ENCODE results near the gene GRIK3.

GRIK3 gene

DNA sequence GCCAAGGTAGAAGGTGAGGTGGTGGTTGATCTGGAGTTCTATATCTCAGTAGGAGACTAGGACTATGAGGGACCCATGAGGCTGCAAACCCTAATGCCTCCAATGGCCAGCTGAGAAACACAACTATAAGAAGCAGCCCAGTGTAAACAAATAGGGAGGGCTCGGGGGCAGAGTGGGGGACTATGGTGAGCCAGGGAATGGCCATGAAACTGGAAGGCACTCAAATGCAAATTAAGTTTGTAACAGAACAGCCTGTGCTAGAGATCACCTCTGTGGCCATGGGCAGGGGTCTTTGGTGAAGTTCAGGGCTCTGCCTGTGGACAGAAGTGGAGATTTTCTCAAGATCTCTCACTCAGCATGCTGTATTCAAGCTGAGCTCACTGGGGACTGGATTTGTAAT lies 187.1 kb downstream of the GRIK3 start:
- DNase-seq (ENCODE audit: low read depth), result no peak
- H3K4me3 ChIP-seq (ENCODE audit: low read depth, low read length), result no peak overlapping the region

DNA sequence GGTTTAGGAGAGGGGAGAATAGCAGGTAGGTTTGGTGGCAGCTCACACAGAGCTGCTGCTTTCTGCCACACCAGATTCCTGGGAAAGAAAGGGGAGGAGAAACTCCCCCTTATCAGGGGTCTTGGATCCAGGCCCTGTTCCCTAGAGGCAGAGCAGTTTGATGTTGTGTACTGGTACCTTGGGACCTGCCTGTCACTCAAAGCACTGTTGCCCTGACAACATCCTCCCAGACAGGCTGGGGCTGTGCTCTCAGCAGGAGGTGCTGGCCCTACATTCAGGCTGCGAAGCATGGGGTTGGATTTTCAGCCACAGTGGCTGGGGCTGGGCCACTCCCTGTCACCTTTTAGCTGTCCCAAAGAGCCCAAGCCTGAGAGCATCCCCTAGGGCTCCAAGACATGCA lies 188.0 kb downstream of the GRIK3 start:
- no peak for DNase-seq (ENCODE audit: low read depth)
- no peak overlapping the region for H3K4me3 ChIP-seq (ENCODE audit: low read depth, low read length)

DNA sequence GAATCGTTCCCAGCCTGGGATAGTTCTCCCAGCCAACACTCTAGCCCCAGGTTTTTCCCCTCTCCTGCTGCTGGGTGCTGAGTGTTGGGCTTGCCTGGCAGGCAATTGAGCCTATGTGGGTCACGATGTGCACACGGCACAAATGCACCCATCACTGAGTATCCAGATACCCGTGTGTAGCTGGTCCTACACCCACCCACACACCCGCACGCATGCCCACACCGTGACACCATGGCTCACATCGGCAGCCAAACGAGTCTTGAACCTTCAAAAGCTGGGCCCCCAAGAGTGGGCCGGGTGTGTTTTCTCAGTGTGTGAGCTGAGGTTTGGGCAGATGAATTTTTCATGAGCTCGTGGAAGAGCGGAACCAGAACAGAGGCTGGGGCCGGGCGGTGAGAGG lies 188.5 kb downstream of the GRIK3 start:
- no peak overlapping the region for H3K4me3 ChIP-seq (ENCODE audit: low read depth, low read length)
- DNase-seq (ENCODE audit: low read depth), result no peak

DNA sequence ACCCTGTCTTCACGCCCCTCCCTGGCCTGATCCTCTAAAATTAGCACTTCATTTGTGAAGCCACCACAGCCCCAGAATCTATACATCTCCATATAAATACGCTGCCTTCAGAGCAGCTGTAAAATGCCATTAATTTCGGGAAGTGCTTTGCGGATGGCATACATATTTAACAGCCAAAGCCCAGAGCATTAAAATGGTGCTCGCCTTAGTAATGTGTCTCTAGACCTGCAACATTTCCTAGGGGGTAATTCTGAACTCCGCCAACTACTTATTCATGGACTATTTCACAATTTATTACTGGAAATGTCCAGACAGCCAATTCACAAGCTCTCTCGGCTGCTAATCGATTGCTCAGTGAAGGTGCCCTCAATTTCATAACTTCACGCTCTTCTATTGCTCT lies 189.4 kb downstream of the GRIK3 start:
- DNase-seq (ENCODE audit: low read depth), result no peak

DNA sequence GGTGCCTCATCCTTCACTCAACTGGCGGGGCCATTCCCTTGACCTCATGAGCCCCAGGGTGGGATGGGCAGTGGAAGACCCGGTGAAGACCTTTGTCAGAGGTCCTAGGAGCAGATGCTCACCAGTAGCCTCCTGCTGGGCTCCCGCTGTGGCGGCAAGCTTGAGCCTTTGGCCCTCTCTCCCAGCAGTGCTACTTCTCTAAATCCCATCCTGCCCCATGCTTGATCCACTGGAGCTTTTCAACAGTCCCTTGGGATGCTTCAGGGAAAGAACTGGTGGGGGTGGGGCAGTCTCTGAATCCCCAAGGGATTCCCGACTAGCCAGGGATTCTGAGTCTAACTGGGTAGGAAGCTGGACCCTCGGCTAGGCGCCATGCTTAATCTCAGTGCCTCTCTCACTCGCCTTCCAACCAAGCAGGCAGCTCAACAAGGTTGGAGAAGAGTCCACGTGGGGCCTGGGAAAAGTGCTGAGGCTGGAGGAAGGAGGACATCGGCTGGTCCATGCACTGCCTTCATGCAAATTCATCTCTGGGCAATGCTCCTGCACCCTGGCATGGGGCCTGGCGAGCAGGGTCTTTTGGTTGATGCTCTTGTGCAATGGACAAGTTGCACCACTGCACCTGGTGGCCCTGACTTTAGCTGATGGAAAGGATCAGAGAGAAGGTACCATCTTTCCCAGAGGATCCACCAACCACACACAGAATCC lies 190.3 kb downstream of the GRIK3 start:
- no peak overlapping the region for H3K4me3 ChIP-seq (ENCODE audit: low read depth, low read length)
- no peak for DNase-seq (ENCODE audit: low read depth)

More for the DNA sequence above, 189.4 kb downstream of the GRIK3 start:
- no peak overlapping the region for H3K4me3 ChIP-seq (ENCODE audit: low read depth, low read length)

DNA sequence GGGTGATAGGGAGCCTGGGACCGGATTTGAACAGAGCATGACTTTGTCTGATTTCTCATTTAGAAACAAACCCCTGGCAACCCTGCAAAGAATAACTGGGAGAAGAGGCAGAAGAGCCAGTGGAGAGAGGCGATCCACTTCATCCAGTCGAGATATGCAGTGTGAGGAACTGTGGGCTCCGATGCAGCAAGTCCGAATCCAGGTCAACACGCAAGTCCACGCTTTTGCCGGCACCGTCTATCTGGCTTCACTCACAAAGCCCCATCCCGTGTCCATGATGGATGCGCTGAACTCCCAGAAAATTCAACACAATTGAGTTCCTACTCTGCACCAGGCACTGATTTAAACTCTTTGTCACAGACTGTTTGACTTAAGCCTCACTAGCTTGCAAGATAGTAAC lies 191.3 kb downstream of the GRIK3 start:
- DNase-seq (ENCODE audit: low read depth), result no peak
- H3K4me3 ChIP-seq (ENCODE audit: low read depth, low read length), result no peak overlapping the region

DNA sequence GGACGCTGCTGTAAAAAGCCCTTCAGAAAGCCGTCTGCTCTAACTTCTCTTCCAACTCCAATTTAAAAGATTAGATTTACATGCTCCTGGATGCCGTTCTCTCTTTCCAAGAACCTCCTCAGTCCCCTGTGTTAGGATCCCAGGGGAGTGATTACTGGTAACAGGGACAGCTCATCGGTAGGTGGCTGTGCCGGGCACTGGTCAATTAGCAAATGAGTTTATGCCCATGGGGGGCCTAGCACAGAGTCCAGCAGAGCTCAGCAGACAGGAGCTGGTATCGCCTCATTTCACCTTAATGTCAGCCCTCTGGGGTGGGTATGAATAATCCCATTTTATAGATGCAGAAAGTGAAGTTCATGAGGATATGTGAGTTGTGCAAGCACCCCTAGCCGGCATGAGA lies 191.9 kb downstream of the GRIK3 start:
- no peak for DNase-seq (ENCODE audit: low read depth)
- H3K4me3 ChIP-seq (ENCODE audit: low read depth, low read length), result no peak overlapping the region

DNA sequence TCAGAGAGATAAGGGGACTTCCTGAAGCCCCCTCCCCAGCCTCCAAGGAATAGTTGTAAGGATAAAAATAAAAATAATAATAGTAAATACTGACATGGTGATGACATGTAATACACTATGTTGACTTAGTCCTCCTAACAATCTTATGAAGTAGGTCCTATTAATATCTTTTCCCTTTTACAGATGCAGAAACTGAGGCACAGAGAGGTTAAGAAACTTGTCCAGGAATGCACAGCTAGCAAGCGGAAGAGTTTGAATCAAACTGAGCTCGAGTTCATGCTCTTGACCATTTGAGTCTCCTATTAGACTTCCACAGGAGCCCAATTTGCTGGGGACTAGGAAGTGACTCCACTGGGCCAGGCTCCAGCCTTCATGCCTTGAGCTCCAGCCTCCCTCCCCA lies 194.8 kb downstream of the GRIK3 start:
- no peak overlapping the region for H3K4me3 ChIP-seq (ENCODE audit: low read depth, low read length)
- no peak for DNase-seq (ENCODE audit: low read depth)

DNA sequence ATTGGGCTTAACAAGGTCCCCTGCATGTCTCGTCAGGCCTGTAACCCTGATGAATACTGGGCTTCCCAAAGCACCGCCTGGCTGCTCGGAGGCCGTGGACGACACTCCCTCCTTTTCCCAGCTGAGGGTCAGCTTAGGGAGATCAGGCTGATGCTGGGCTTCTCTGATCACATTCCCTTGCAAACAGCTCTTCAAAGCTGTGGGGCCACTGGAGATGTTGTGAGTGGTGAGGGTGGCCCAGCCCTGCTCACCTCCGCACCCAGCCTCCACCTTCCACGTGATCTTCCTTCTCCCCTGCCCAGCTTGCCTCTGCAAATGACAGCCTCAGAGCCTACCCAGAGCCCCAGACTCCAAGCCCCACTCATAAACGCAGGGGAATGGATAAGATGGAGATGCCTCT lies 195.4 kb downstream of the GRIK3 start:
- no peak overlapping the region for H3K4me3 ChIP-seq (ENCODE audit: low read depth, low read length)
- no peak for DNase-seq (ENCODE audit: low read depth)

DNA sequence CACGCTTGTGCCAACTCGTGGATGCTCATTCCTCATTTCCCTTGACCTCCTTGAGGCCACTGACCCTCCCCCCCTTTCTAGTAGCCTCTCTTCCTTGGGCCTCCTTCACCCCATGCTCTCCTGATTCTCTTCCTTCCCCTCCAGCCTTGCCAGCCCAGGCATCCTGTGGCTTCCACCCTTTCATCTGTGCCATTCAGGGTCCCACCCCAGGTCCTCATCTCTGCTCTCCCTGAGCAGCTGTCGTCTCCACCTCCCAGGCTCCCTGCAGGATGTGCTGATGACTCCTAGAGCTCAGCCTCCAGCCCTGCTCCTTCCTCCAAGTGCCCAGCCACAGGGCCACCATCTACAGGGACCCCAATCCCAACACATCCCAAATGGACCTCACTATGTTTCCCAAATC lies 197.4 kb downstream of the GRIK3 start:
- no peak for DNase-seq (ENCODE audit: low read depth)
- H3K4me3 ChIP-seq (ENCODE audit: low read depth, low read length), result no peak overlapping the region

DNA sequence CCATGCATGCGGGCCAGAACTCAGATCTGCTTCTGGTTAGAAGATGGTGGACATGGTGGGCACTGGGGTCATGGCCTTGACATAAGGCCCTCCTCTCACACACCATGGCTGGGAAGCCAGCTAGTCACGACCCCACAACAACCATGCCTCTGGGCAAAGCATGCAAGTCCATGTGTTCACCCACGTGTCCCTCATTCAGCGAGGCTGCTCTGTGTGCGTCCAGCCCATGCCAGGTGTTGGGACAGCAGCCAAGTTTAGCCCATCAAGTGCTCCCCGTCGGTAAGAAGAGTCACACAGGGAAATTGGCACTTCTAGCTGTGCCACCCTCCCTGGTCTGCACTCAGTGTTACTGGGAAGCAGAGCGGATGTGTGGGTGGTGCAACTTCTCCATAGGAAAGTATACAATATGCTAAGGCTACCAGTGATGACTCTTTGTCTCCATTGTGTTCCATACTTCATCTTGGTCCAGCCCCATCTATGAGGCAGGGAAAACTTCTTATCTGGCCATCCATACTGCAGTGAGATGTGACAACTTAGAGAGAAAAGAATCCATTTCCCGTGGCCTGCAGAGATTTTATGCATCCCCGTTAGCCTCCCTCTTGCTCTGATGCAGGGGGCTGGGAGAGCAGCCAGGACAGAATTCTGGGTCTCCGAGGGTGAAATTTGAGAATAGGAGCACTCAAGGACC lies 198.0 kb downstream of the GRIK3 start:
- no peak overlapping the region for H3K4me3 ChIP-seq (ENCODE audit: low read depth, low read length)
- no peak for DNase-seq (ENCODE audit: low read depth)

DNA sequence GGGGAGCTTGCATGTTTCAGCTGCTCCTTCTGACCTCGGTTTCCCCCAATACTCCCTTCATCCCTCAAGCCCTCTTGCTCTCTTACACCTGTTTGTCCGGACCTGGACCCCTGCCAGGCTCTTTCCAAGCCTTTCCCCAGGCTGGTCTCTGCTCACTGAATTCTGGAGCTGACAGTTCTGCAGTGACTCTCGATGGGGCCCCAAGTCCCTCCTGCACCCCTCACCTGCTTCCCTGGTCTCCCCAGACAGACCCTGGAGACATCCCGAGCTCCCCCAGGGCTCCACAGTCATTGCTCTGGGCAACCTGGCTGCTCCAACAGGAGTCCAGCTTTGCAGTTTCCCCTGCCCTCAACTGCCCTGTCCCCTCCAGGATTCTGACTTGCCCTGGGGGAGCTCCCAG lies 198.6 kb downstream of the GRIK3 start:
- H3K4me3 ChIP-seq (ENCODE audit: low read depth, low read length), result no peak overlapping the region
- no peak for DNase-seq (ENCODE audit: low read depth)

DNA sequence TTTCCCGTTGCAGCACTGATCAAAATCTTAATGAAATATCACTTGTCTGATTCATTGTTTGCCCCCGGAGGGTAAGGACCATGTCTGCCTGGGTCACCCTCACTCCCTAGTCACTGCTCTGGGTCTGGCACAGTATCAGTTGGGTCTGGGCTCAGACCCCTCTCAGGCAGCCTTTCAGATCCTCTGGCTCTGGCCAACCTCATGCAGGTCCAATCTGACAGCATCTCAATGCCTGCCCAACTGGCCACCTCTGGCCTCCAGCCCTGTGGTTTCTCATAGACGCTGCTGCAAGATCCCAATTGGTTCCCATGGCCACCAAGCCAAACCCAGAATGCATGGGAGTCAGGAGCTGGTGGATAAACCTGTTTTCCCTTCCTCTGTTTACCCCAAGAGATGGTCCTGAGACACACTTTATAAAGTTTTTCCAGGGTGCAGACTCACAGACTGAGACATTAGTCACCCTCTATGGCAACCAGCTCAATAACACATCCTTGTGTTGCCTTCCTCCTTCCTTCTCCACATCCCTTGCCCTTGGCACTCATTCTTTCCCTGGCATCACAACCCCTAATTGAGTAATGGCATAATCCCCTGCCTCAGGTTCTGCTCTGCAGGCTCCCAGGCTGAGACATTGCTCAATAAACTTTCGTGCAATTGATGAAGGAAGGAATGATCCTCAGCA lies 199.2 kb downstream of the GRIK3 start:
- DNase-seq (ENCODE audit: low read depth), result no peak
- no peak overlapping the region for H3K4me3 ChIP-seq (ENCODE audit: low read depth, low read length)

DNA sequence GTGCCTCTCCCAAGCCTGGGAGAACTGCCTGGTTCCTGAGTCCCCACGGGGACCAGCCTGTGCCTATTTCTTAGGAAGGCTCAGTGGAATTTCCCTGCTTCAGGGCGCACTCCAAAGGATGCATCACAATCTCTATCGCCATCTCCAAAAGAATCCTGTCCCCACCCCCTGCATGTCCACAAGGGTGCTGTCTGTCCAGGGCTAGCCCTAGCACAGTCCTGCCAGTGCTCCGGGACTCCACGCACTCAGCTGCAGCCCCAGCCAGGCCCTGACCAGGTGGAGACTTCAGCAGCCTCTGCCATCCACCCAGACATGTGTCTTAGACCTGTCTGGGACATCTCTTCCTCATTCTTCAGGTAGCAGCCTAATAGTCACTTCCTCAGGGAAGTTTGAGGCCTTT lies 199.7 kb downstream of the GRIK3 start:
- no peak overlapping the region for H3K4me3 ChIP-seq (ENCODE audit: low read depth, low read length)
- DNase-seq (ENCODE audit: low read depth), result no peak

DNA sequence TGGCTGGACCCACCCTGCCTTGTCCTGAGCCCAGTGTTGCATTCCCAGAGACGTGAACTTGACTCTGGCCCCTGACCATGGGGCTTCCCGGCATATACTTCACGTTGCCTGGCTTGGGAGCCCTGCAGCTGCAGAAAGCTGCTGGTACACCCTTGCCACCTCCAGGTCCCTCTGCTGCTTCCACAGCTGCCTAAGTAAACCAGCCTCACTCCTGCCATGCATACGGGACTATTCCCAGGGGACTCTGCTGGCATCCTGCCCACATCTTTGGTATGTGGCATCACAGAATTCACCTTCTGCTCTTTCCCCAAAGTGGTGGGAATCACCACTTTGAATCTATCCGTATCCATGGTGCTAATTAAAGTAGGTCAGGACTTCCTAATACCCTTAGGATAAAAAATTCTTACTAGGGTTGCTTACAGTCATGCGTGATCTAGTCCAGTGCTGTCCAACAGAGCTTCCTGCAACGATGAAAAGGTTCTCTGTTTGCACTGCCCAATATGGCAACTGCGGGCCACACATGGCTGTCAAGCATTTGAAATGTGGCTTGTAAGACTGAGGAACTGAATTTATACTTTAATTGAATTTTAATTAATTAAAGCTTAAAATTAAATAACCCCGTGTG lies 203.0 kb downstream of the GRIK3 start:
- no peak for DNase-seq (ENCODE audit: low read depth)
- no peak overlapping the region for H3K4me3 ChIP-seq (ENCODE audit: low read depth, low read length)

DNA sequence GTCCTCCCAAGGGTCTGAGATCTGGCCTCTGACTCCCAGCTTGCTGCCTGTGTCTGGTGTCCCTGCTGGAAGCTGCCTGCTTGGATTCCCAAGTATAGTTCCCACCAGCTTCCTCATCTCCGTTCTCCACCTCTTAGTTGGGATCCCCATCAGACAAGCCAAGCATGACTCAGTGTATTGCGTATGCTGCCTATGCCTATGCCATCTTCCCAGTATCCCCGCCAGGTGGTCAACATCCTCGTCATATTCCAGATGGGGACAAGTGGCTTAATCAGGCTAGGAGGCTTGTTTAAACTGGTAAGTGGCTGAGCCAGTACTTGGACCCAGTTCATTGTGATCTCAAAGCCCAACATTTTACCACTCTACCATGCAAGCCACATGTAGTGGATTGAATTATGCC lies 204.4 kb downstream of the GRIK3 start:
- DNase-seq (ENCODE audit: low read depth), result no peak
- no peak overlapping the region for H3K4me3 ChIP-seq (ENCODE audit: low read depth, low read length)

DNA sequence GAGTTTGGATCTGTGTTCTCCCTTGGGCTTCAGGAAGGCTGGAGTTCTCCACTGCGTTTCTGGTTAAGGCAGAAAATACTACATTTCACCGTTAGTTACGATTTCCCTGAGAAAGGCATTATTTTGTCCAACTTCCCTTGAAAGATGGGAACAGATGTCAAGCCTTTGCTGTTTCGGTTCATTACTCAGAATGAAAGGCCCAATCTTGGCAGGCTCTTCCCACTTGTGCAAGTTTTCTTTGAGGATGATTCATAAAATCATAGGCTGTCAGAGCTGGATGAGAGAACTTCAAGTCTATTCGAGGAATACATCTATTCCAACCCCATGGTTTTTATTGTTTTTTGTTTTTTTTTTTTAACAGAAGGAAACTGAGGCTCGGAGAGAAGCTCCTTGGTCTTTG lies 205.2 kb downstream of the GRIK3 start:
- no peak overlapping the region for H3K4me3 ChIP-seq (ENCODE audit: low read depth, low read length)
- no peak for DNase-seq (ENCODE audit: low read depth)

DNA sequence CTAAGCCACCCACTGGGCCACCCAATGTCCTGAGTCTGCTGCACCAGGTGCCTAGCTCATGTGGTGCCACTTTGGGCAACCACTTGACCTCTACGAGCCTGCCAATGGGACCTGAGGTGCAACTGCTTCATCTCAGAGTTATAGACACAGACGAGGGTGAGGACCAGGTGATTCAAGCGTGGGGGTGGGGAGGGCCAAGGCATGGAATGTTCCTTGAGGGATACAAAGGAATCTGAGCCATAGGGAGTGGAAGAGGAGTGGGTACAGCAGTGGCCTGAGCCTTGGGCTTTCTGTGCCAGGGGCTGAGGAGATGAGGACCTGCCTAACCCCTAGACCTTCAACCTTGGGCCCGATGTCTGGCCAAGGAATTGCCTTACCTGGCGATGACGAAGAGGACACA lies 209.1 kb downstream of the GRIK3 start:
- no peak overlapping the region for H3K4me3 ChIP-seq (ENCODE audit: low read depth, low read length)
- no peak for DNase-seq (ENCODE audit: low read depth)

DNA sequence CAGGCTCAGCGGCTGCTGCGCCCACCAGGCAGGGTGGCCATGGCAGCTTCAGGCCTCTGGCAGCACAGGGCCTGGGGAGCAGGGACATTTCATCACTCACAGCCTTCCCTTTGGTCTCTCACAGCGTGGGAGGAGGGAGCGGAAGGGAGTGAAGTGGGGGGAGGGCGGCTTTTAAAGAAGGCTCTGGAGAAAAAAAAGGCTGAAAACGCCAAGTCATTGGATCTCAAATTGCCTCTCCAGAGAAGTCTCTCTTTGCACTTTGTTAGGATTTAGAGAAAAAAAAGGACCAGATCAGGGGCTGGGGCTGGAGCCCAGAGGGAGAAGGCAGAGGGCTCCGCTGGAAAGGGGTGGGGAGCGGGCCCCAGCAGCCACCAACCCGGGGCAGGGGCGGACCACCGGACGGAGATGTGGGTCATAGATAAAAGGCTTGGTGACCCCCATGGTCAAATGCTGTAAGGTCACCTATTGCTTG lies 209.9 kb downstream of the GRIK3 start:
- H3K4me3 ChIP-seq (ENCODE audit: low read depth, low read length), result no peak overlapping the region
- DNase-seq (ENCODE audit: low read depth), result no peak

DNA sequence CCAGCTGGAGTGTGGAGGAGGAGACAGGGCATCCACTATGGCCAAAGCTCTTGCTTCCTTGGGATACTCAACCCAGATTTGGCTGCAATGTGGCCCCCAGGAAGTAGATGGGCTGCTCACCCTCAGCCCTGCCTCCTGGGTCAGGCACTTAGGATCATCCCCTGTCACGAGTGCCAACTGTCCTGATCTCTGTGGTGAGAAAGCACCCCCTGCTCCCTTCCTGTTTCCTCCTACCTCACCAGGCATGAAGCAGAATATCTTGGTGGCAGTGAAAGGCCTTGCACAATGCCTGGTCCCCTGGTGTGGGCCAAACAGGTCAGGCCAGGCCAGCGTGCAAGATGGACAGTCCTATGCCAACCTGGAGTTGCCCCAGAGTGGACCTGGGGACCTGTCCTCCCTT lies 211.7 kb downstream of the GRIK3 start:
- no peak overlapping the region for H3K4me3 ChIP-seq (ENCODE audit: low read depth, low read length)
- no peak for DNase-seq (ENCODE audit: low read depth)

Measured in skeletal muscle cell (primary cell).